K562 (cell line): ENCODE results near the gene PUM1.

ENCODE experiments used
- BRCA1 ChIP-seq, 2 experiments: fragments of 450-650 bp in 1 of 2; sonication (generic) in 1 of 2; formaldehyde crosslinking in 1 of 2; IDR thresholded peaks; 2 replicates each; pipeline versions ENCODE4 v1.5.0 to v1.6.1; 2017 to 2020; ENCODE audit warnings: mild to moderate bottlenecking in 1 of 2, missing genetic modification reagents in 1 of 2
- MAFK ChIP-seq: IDR thresholded peaks from 2 replicates; pipeline ENCODE4 v1.6.1; 2011; ENCODE audit warnings: low read length, improper control_type of control experiment
- RBM14 ChIP-seq: fragments of 200-400 bp; formaldehyde crosslinking; IDR thresholded peaks from 2 replicates; pipeline ENCODE4 v1.6.1; 2018; ENCODE audit warnings: low read depth, mild to moderate bottlenecking, low read length, moderate library complexity, borderline replicate concordance; ENCODE audit not compliant: insufficient read depth
- SMAD4 ChIP-seq: fragments of 250-450 bp; sonication (Bioruptor Pico); conservative IDR thresholded peaks from 2 replicates; pipeline ENCODE4 v1.8.0; 2021; ENCODE audit warnings: inconsistent platforms, mild to moderate bottlenecking, moderate library complexity
- ZBED1 ChIP-seq: IDR thresholded peaks from 2 replicates; pipeline ENCODE4 v1.6.1; 2014
- ZNF316 ChIP-seq: fragments of 450-650 bp; IDR thresholded peaks from 2 replicates; pipeline ENCODE4 v1.6.1; 2016
- TF ChIP-seq, protein P1 (sequence below), 3 experiments: IDR thresholded peaks in 2 of 3; conservative IDR thresholded peaks in 1 of 3; 2 replicates each; pipeline ENCODE4 v1.5.1; 2011 to 2012; ENCODE audit warnings: low read length in 3 of 3, mild to moderate bottlenecking in 3 of 3, control low read depth in 2 of 3, improper control_type of control experiment in 1 of 3, inconsistent platforms in 1 of 3, low read depth in 1 of 3, mixed read lengths in 1 of 3, moderate library complexity in 1 of 3; ENCODE audit not compliant: insufficient read depth in 2 of 3
- TF ChIP-seq, protein P2 (sequence below): sonication (generic); formaldehyde crosslinking; IDR thresholded peaks from 2 replicates; pipeline ENCODE4 v1.4.0; 2020; ENCODE audit warnings: mild to moderate bottlenecking, missing genetic modification reagents

DNA sequence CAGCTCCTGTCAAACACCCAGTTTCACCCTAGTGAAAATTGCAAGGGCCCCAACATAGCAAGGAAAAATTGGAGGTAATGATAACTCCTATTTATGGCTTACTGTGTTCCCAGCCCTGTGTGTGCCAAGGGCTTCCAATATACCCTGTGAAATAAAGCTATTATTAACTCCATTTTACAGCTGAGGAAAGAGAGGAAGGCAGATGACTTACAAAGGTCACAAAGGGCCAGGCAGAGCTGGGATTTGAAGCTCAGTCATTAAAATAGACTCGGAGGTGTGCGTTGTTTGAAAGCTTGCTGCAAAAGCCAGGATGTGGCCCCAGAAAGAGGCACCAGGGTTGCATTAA is 136.8 kb downstream of the PUM1 start:
- TF ChIP-seq SMAD4 (CRISPR knock-in tag): no peak
- TF ChIP-seq ZNF316: no peak
- TF ChIP-seq, protein P1, sequence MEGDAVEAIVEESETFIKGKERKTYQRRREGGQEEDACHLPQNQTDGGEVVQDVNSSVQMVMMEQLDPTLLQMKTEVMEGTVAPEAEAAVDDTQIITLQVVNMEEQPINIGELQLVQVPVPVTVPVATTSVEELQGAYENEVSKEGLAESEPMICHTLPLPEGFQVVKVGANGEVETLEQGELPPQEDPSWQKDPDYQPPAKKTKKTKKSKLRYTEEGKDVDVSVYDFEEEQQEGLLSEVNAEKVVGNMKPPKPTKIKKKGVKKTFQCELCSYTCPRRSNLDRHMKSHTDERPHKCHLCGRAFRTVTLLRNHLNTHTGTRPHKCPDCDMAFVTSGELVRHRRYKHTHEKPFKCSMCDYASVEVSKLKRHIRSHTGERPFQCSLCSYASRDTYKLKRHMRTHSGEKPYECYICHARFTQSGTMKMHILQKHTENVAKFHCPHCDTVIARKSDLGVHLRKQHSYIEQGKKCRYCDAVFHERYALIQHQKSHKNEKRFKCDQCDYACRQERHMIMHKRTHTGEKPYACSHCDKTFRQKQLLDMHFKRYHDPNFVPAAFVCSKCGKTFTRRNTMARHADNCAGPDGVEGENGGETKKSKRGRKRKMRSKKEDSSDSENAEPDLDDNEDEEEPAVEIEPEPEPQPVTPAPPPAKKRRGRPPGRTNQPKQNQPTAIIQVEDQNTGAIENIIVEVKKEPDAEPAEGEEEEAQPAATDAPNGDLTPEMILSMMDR (IDR thresholded peaks at IDR 0.05 in 2 of 3, conservative IDR thresholded peaks at IDR 0.05 in 1 of 3; ENCODE audit: insufficient read depth in 2 of 3, low read depth in 1 of 3, low read length in 3 of 3): no peak
- TF ChIP-seq MAFK: no peak
- TF ChIP-seq, protein P2, sequence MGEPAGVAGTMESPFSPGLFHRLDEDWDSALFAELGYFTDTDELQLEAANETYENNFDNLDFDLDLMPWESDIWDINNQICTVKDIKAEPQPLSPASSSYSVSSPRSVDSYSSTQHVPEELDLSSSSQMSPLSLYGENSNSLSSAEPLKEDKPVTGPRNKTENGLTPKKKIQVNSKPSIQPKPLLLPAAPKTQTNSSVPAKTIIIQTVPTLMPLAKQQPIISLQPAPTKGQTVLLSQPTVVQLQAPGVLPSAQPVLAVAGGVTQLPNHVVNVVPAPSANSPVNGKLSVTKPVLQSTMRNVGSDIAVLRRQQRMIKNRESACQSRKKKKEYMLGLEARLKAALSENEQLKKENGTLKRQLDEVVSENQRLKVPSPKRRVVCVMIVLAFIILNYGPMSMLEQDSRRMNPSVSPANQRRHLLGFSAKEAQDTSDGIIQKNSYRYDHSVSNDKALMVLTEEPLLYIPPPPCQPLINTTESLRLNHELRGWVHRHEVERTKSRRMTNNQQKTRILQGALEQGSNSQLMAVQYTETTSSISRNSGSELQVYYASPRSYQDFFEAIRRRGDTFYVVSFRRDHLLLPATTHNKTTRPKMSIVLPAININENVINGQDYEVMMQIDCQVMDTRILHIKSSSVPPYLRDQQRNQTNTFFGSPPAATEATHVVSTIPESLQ (CRISPR knock-in tag): no peak
- TF ChIP-seq ZBED1: no peak
- no peak for TF ChIP-seq BRCA1 (IDR thresholded peaks at IDR 0.05)
- no peak for TF ChIP-seq BRCA1 (CRISPR knock-in tag; IDR thresholded peaks at IDR 0.05)
- TF ChIP-seq RBM14: no peak
